Mucosa of stomach (tissue), 1 donor: Measurements from ENCODE around the gene PANK1.

Experiments used
- H3K27me3 ChIP-seq: one replicate; pipeline ENCODE4 v1.7.0; 2013; ENCODE audit warnings: mild to moderate bottlenecking, low read length; ENCODE audit not compliant: control insufficient read depth, insufficient read depth
- H3K36me3 ChIP-seq: one replicate; pipeline ENCODE4 v1.7.0; 2013; ENCODE audit warnings: low read length; ENCODE audit not compliant: control insufficient read depth, insufficient read depth
- H3K4me1 ChIP-seq: one replicate; pipeline ENCODE4 v1.7.0; 2013; ENCODE audit warnings: mild to moderate bottlenecking, low read length; ENCODE audit not compliant: control insufficient read depth, insufficient read depth
- H3K4me3 ChIP-seq: one replicate; pipeline ENCODE4 v1.7.0; 2013; ENCODE audit warnings: low read length
- H3K9ac ChIP-seq: one replicate; pipeline ENCODE4 v1.7.0; 2013; ENCODE audit warnings: mild to moderate bottlenecking, low read length, moderate library complexity
- H3K9me3 ChIP-seq: one replicate; pipeline ENCODE4 v1.7.0; 2013; ENCODE audit warnings: mild to moderate bottlenecking, low read length, moderate library complexity; ENCODE audit not compliant: control insufficient read depth
- donor health status: Pancreatic carcinoma.

Gene PANK1

DNA sequence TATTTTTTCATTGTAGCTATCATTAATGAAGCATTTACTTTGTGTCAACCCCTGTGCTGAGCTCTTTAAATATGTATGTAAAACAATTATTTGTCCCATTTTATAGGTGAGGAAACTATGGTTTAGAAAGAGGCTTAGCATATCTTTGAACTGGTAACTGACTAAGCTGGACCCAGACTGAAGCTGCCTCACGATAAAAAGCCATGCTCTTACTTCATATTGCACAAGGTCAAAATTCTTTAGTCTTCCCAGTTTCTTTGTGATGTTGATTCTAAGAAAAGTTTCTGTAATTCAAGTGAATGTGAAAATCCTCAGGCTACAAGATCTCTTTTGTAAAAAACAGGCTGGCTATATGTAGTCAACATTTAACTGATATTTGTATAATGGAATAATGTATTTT is 63.0 kb downstream of the PANK1 start:
- H3K9me3 ChIP-seq: no peaks in the 10 kb centered on the region
- no peaks in the 10 kb centered on the region for H3K4me1 ChIP-seq
- H3K27me3 ChIP-seq: no peaks in the 10 kb centered on the region
- no peaks in the 10 kb centered on the region for H3K36me3 ChIP-seq
- no peak overlapping the region for H3K9ac ChIP-seq
- H3K4me3 ChIP-seq: no peak overlapping the region

DNA sequence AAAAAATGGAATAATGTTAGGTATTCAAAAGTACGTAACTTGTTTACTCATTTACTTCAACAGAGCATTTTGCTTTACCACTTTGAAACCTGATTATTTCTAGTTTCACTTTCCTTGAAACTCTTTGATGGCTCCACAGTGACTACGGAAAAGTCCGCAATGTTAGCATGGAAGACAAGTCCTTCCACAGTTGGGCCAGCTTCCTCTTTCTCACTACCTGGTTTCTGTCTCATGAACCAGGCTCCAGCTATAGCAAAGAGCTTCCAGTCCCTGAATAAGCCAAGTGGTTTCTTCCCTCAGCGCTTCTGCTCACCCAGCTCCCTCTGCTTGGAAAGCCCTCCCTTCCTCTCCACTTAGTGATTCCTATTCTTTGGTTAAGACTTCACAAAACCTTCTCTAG is 64.8 kb downstream of the PANK1 start:
- no peaks in the 10 kb centered on the region for H3K36me3 ChIP-seq
- H3K4me3 ChIP-seq: no peak overlapping the region

GRCh38 chr10:89576696-89577095 is 68.3 kb downstream of the PANK1 start:
- Histone ChIP-seq H3K36me3 (no peaks in the 10 kb centered on the region), H3K27me3 (no peaks in the 10 kb centered on the region), H3K9me3 (no peaks in the 10 kb centered on the region), H3K9ac (no peak overlapping the region), H3K4me1 (no peaks in the 10 kb centered on the region), H3K4me3 (no peak overlapping the region)

More for the DNA sequence above, 64.8 kb downstream of the PANK1 start:
- no peak overlapping the region for H3K9ac ChIP-seq
- no peaks in the 10 kb centered on the region for H3K27me3 ChIP-seq
- H3K9me3 ChIP-seq: no peaks in the 10 kb centered on the region
- H3K4me1 ChIP-seq: no peaks in the 10 kb centered on the region

GRCh38 chr10:89576022-89576421 is 69.0 kb downstream of the PANK1 start:
- H3K27me3 ChIP-seq: no peaks in the 10 kb centered on the region

DNA sequence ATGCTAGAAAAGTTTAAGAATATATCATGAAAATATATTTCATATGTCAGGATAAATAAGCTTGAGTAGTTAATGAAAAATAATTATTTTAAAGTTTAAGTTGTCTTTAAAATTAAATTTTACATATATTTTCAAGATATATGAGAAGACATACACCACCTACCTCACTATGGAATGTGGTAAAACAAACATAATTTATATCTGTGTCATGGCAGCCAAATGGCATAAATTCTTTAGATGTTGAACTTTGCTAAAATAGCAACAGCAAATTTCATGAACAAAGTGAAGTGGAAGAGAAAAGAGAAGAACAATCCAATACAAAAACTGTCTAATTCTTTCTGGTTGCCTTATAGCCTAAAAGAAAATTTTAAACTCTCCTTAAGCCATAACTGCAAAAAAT is 70.0 kb downstream of the PANK1 start:
- Histone ChIP-seq H3K36me3 (no peaks in the 10 kb centered on the region), H3K9me3 (no peaks in the 10 kb centered on the region), H3K4me1 (no peaks in the 10 kb centered on the region), H3K9ac (no peak overlapping the region), H3K27me3 (no peaks in the 10 kb centered on the region), H3K4me3 (no peak overlapping the region)

More at GRCh38 chr10:89576022-89576421, 69.0 kb downstream of the PANK1 start:
- H3K36me3 ChIP-seq: no peaks in the 10 kb centered on the region
- no peaks in the 10 kb centered on the region for H3K9me3 ChIP-seq
- H3K4me1 ChIP-seq: no peaks in the 10 kb centered on the region
- no peak overlapping the region for H3K4me3 ChIP-seq
- no peak overlapping the region for H3K9ac ChIP-seq

GRCh38 chr10:89574368-89574767 is 70.7 kb downstream of the PANK1 start:
- no peak overlapping the region for H3K4me3 ChIP-seq
- H3K9ac ChIP-seq: no peak overlapping the region
- H3K9me3 ChIP-seq: no peaks in the 10 kb centered on the region
- H3K36me3 ChIP-seq: no peaks in the 10 kb centered on the region
- H3K4me1 ChIP-seq: no peaks in the 10 kb centered on the region
- H3K27me3 ChIP-seq: no peaks in the 10 kb centered on the region

DNA sequence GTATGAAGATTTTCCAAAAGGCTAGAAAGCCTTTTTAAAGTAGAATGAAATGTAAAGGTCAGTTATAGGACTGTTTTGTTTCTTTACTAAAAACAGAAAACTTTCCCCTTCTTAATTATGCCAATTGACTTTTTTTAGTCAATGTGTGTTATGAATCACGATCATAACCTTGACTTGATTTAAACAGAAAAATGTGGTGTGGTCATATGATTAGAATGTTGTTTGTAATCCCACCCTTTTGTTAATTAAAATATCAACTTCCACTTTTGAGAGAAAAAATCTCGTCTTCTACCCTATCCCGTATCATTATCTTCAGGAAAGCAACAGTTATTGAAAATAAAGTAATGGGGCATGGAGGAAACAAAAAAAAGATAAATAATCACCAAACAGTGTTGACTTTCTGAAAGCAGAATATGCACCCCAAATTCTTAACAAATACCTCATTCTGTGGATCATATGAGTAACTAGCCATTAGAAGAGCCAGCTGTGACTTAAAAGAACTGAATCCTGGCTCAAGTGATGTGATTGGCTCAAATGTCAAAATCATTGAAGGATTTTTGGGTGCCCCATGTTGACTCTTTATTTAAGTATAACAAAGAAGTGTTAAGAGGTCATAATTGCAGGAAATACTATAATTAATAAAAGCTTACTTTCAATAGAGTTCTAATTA is 77.3 kb downstream of the PANK1 start:
- H3K9me3 ChIP-seq: no peaks in the 10 kb centered on the region

DNA sequence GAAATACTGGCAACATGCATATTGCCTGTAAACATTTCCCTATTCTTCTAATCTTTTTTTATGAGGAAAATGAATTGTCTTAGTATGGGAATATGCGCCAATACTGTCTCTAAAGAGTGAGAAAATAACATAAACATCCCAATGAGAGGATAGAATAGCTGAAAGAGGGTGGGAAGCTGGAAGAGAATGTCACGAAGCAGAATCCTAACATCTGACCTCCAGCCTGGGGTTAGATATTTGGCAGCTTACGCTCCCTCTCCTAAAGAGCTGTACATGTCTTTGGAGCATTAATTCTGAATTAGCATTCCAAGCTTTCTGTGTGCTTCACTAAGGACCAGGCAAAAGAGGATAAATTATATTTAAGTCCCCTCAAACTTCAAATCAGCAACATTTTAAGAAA is 78.0 kb downstream of the PANK1 start:
- Histone ChIP-seq H3K4me3 (no peak overlapping the region), H3K9ac (no peak overlapping the region), H3K4me1 (no peaks in the 10 kb centered on the region), H3K27me3 (no peaks in the 10 kb centered on the region), H3K36me3 (no peaks in the 10 kb centered on the region), H3K9me3 (no peaks in the 10 kb centered on the region)

More for the DNA sequence above, 77.3 kb downstream of the PANK1 start:
- Histone ChIP-seq H3K4me3 (no peak overlapping the region), H3K9ac (no peak overlapping the region), H3K4me1 (no peaks in the 10 kb centered on the region), H3K27me3 (no peaks in the 10 kb centered on the region), H3K36me3 (no peaks in the 10 kb centered on the region)

DNA sequence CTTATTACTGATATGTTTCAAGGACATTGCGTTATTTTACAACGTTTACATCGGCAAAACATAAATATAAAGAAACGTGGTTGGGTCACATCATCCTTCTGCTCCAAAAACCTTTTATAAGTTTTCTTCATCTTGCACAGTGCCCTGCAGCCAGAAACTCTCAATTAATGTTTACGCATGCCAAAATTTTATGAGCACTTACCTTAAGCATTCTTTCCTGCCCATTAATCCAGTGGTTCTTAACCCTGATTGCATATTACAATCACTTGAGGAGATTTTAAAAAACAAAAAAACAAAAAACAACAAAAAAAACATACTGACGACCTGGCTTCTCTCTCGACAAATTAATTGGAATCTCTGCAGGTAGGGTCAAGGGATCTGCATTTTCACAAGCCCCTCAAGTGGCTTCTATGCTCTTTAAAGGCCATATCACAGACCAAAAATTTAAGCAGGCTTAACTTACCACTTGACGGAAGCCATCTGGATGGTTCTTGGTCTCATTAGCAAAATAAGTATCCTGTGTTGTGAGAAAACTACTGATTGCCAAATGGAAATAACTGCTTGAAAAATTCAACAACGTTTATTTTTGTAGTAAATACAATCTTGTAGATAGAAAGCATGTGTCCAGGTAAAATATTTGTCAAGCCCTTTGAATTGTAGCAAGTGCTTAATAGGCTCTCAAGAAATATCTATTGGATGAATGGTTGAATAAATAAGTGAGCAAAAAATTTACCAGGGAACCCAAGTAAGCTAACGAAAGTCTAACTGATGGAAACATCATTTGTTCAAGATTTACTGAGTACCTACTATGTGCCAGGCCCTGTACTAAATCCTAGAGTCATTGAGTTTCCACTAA is 78.7 kb downstream of the PANK1 start:
- Histone ChIP-seq H3K4me3 (no peak overlapping the region), H3K9me3 (no peaks in the 10 kb centered on the region), H3K9ac (no peak overlapping the region), H3K27me3 (no peaks in the 10 kb centered on the region), H3K4me1 (no peaks in the 10 kb centered on the region), H3K36me3 (no peaks in the 10 kb centered on the region)

- H3K9ac ChIP-seq: no peak overlapping the region
Observed at GRCh38 chr10:89565180-89565579, 79.9 kb downstream of the PANK1 start.

DNA sequence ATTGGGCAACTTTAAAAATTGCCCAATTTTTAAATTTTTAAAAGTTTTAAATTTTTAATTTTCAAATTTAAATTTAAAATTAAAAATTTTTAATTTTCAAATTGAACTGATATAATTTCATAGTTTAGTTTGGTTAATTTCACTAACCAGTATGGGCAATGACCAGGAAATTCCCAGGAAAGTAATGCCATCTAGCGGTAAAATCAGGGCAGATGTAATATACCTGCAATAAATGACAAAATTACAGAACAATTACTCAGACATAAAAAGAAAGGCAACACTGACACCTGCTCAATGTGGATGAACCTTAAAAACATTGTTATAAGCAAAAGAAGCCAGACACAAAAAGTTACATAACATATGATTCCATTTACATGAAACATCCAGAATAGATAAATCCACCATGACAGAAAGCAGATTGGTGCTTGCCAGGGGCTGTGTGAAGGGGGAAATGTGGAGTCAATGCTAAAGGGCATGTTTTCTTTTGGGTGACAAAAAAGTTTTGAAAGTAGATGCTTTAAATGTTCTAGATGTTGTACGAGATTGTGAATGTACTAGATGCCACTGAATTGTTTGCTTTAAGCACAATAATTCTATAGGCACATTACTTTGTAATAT is 81.1 kb downstream of the PANK1 start:
- Histone ChIP-seq H3K4me1 (no peaks in the 10 kb centered on the region), H3K9ac (no peak overlapping the region), H3K36me3 (no peaks in the 10 kb centered on the region), H3K9me3 (no peaks in the 10 kb centered on the region), H3K4me3 (no peak overlapping the region), H3K27me3 (no peaks in the 10 kb centered on the region)

More at GRCh38 chr10:89565180-89565579, 79.9 kb downstream of the PANK1 start:
- no peaks in the 10 kb centered on the region for H3K27me3 ChIP-seq
- no peaks in the 10 kb centered on the region for H3K9me3 ChIP-seq
- H3K4me1 ChIP-seq: no peaks in the 10 kb centered on the region
- no peaks in the 10 kb centered on the region for H3K36me3 ChIP-seq
- no peak overlapping the region for H3K4me3 ChIP-seq

- Histone ChIP-seq H3K4me3 (no peak overlapping the region), H3K27me3 (no peaks in the 10 kb centered on the region), H3K36me3 (no peaks in the 10 kb centered on the region), H3K4me1 (no peaks in the 10 kb centered on the region), H3K9ac (no peak overlapping the region), H3K9me3 (no peaks in the 10 kb centered on the region)
Observed at GRCh38 chr10:89563311-89563710, 81.7 kb downstream of the PANK1 start.
